Subcutaneous adipose tissue (tissue), 4 donors: ENCODE results near the gene MZF1. TPM values are rescaled to one million over a fixed set of nuclear protein-coding genes. Genes with fewer than 3 reads are reported as not detected.

Source experiments
- CTCF ChIP-seq: fragments of 450-650 bp; IDR thresholded peaks from one replicate; pipeline ENCODE4 v1.5.1; 2016; ENCODE audit warnings: low read depth, mild to moderate bottlenecking, control low read depth, antibody characterized with exemption, moderate library complexity
- total RNA-seq, 4 donors: library from RNA; depleted of rRNA; stranded (reverse); fragments of >200 nt; gene quantifications; one replicate each; pipeline ENCODE4 v1.1.0, GENCODE V29; 2016

Gene MZF1
- total RNA-seq, 4 donors from 2014 or later: 12.9 to 24.1 (median 17.2) TPM

GRCh38 chr19:58522709-58523108 is 50.4 kb downstream of the MZF1 start:
- TF ChIP-seq CTCF: no peak

GRCh38 chr19:58521651-58522050 is 51.5 kb downstream of the MZF1 start:
- TF ChIP-seq CTCF: no peak

- TF ChIP-seq CTCF: no peak
Measured at GRCh38 chr19:58520257-58520599, 52.9 kb downstream of the MZF1 start.

- TF ChIP-seq CTCF: no peak
Measured at GRCh38 chr19:58519355-58520256, 53.5 kb downstream of the MZF1 start, which contains the start of gene ZBTB45. Gene ZBTB45, minus strand, starts transcription at chr19:58519810. Its CDS starts 2,137 bp downstream, at chr19:58517673.

GRCh38 chr19:58519087-58519354 is 54.1 kb downstream of the MZF1 start:
- no peak for TF ChIP-seq CTCF

- no peak for TF ChIP-seq CTCF
Measured at GRCh38 chr19:58518256-58519086, 54.7 kb downstream of the MZF1 start.

DNA sequence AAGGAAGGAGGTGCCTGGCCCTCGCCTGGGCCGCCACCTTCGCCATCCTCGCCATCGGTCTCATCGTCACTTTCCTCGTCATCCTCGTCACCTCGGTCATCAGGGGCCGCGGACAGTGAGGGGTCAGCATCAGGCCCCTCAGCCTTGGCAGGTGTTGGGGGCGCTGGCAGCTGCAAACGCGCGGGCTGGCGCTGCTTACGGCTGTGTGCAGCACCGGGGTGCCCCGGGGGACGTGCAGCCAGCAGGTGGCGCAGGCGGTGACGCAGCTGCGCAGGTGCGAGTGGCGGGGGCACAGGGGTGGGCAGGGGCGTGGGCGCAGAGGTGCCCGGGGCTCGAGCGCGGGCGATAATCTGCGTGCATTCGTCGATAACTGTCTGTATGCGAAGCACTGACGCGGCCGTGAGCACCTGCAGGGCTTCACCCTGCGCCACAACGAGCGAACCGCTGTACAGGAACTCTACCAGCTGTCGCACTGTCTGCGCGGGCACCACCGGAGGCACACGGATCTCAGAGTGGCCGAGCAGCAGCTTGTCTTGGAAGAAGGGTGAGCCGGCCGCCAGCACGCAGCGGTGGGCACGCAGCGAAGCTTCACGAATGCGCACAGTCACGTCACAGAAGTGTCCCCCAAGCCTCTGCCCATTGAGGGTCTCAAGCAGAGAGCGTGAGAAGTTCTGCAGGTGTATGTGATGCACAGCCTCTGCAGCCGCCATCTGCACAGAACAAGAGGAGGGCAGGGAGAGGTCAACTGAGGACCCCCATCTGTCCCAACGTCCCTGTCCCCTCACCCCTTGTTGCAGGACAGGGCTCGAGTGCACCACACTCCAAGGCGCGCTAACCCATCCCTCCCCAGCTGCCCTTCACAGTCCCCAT is 55.9 kb downstream of the MZF1 start:
- no peak for TF ChIP-seq CTCF
